Fibroblast of lung (primary cell): ENCODE results near the gene RBM38.

Source experiments
- EZH2 ChIP-seq: IDR thresholded peaks from 2 replicates; pipeline ENCODE4 v1.5.1; 2012; ENCODE audit warnings: low read length, control low read depth, mild to moderate bottlenecking; ENCODE audit errors: missing control alignments
- TF ChIP-seq, protein P1 (sequence below), 2 donors: IDR thresholded peaks in 1 of 2; conservative IDR thresholded peaks in 1 of 2; 1 replicate in 1 of 2; 2 replicates in 1 of 2; pipeline ENCODE4 v1.5.1; 2011 to 2012; ENCODE audit warnings: low read length in 2 of 2, control low read depth in 1 of 2, inconsistent platforms in 1 of 2, low read depth in 1 of 2, mild to moderate bottlenecking in 1 of 2

DNA sequence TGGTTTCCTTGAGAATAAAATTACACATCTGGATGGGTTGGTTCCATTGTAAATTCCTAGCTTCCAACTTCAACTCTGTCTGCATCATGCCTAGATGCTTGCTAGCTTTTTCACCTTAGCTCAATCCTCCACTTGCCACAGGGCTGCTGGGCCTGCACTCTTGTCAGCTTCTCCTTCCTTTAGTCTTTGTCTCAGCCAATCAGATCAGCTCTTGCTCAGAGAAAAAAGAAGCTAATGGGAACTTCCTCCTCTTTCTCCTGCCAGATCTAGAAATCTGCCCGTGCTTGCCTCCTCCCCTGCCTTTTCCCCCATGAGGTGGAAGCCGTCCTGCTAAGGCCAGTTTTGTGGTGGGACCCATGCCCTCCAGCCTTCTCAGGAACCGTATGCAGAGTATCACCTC lies 21.6 kb upstream of the RBM38 start:
- TF ChIP-seq, protein P1, sequence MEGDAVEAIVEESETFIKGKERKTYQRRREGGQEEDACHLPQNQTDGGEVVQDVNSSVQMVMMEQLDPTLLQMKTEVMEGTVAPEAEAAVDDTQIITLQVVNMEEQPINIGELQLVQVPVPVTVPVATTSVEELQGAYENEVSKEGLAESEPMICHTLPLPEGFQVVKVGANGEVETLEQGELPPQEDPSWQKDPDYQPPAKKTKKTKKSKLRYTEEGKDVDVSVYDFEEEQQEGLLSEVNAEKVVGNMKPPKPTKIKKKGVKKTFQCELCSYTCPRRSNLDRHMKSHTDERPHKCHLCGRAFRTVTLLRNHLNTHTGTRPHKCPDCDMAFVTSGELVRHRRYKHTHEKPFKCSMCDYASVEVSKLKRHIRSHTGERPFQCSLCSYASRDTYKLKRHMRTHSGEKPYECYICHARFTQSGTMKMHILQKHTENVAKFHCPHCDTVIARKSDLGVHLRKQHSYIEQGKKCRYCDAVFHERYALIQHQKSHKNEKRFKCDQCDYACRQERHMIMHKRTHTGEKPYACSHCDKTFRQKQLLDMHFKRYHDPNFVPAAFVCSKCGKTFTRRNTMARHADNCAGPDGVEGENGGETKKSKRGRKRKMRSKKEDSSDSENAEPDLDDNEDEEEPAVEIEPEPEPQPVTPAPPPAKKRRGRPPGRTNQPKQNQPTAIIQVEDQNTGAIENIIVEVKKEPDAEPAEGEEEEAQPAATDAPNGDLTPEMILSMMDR (conservative IDR thresholded peaks at IDR 0.05 in 1 of 2, IDR thresholded peaks at IDR 0.05 in 1 of 2; ENCODE audit: low read depth in 1 of 2, low read length in 2 of 2): no peak
- no peak for TF ChIP-seq EZH2
